GM10266 (cell line): ENCODE data around the gene FAM156A.
"Not testable (repeated sequence)": the region's sequence is repeated elsewhere in the genome, so short reads cannot be mapped to it uniquely, and the experiment has no call there.

Experiments used
- DNase-seq: peaks from one replicate; pipeline ENCODE4 v3.0.0; 2012; ENCODE audit errors: extremely low spot score
- TF ChIP-seq, protein P1 (sequence below): IDR thresholded peaks from 2 replicates; pipeline ENCODE4 v1.5.1; 2012; ENCODE audit warnings: mild to moderate bottlenecking, low read depth; ENCODE audit not compliant: control insufficient read depth, insufficient read depth; ENCODE audit errors: missing control alignments

The FAM156A gene

DNA sequence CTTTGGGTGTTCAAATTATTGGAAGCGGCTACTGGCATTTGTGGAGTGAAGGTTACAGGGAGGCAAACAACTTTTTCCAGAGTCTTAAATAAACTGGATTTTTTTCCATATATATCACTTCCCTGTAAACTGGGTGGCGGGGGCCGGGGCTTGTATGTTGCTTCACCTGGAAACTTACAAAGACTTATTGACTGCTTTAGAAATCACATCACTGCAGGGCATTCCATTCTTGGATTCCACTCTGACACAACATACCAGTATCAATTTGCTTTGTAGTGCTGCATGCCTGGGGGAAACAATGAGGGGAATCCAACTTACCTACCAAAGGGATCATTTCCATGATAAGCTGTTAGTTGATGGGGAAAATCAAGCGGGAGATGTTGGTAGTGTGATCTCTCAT lies 21.7 kb upstream of the FAM156A start:
- TF ChIP-seq, protein P1, sequence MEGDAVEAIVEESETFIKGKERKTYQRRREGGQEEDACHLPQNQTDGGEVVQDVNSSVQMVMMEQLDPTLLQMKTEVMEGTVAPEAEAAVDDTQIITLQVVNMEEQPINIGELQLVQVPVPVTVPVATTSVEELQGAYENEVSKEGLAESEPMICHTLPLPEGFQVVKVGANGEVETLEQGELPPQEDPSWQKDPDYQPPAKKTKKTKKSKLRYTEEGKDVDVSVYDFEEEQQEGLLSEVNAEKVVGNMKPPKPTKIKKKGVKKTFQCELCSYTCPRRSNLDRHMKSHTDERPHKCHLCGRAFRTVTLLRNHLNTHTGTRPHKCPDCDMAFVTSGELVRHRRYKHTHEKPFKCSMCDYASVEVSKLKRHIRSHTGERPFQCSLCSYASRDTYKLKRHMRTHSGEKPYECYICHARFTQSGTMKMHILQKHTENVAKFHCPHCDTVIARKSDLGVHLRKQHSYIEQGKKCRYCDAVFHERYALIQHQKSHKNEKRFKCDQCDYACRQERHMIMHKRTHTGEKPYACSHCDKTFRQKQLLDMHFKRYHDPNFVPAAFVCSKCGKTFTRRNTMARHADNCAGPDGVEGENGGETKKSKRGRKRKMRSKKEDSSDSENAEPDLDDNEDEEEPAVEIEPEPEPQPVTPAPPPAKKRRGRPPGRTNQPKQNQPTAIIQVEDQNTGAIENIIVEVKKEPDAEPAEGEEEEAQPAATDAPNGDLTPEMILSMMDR, result no peak
- no peak for DNase-seq

DNA sequence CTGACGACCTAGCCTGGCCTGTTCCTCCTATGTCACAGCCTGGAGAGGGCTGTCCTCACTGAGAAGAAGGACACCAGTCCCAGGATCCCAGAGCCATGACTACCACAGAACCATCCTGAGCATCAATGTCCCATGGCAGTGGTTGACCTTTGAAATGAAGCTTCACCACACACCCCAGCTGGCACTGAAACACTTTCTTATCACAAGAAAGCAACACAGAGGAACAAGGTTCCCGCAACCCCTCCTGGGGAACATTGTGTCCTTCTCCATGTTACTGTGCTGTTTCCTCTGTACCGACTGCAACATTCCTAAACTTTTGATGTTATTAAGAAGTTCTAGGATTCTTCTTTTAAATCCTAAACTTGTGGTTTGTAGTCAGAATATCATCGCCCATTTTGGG lies 21.2 kb upstream of the FAM156A start:
- no peak for DNase-seq
- TF ChIP-seq, protein P1, result no peak

DNA sequence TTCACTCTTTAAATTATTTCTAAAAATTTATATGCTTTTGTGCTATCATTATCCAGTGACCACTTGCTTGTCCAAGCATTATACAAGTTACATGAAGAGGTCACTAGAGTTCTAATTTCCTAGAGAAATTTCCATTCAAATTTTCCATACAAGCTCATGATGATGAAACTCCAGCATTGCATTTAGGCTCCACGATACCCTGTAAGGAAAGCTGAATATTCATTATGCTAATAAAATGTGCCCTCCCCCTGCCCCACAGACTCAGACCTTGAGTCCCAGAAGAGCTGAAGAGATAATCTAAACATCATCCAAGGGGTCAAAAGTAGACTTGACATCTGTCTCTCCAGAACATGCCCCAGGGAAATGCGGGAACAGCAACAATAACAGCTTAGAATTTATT lies 19.6 kb upstream of the FAM156A start:
- no peak for DNase-seq
- TF ChIP-seq, protein P1, result no peak

DNA sequence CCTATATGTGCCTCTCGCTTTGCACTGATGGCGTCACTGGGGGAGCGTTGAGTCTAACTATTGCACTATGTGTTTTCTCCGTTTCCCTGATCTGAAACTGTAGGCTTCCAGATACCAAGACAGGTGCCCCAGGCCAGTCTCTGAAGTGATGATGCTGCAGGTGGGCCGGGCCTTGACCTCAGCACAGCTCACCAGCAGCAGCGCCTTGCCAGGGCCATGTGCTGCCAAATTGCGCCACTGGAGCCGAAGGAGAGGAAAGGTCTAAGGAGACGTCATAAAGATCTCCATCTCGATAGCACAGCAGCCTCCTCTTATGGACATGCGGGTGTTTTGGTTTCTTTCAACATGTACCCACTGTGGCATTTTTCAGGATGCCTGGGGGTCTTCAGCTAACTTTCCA lies 17.3 kb upstream of the FAM156A start:
- not testable (repeated sequence) for DNase-seq

DNA sequence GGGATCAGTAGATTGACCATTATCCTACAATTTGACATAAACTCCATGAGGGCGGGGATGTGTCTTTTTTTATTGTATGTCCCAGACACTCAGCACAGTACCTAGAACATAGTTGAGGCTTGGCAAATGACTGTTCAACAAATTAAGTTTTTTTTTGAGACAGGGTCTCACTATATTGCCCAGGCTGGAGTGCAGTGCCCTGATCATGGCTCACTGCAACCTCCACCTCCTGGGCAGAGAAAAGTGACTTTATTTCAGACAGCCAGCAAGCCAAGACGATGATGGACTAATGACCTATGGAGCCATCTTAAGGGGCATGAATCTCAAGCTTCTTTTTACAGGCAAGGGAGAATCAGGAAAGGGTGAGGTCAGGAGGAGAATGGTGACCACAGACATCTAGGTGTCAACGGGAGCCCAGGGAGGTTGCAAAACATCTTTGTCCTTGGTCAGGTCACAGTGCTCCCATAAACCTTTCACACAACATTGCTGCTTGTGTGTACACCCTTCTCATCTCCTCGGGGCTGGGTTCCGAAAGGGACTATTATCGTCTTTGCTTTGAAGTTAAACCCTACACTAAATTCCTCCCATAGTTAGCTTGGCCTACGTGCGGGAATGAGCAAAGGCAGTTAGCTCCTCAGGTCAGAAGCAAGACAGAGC lies 16.1 kb upstream of the FAM156A start:
- not testable (repeated sequence) for DNase-seq

DNA sequence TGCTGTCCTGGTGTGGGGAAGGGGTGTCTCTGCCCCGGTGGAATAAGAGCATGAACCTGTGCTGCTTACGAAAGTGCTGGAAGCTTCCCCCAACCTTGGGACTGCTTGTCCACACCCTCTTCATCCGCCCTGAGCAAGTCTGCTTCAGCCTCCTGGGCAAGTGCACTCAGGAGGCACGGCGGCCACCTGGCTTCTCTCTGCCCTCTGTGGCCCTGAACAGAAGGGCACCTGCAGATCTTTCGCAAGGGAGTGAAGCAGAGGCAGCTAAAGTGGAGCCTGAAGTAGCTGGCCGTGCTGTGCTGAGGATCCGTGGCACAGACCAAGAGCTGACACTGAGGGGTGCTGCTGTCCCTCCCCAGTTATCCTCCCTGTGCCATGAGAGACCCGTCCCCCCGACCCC lies 9.6 kb upstream of the FAM156A start:
- DNase-seq, result not testable (repeated sequence)

DNA sequence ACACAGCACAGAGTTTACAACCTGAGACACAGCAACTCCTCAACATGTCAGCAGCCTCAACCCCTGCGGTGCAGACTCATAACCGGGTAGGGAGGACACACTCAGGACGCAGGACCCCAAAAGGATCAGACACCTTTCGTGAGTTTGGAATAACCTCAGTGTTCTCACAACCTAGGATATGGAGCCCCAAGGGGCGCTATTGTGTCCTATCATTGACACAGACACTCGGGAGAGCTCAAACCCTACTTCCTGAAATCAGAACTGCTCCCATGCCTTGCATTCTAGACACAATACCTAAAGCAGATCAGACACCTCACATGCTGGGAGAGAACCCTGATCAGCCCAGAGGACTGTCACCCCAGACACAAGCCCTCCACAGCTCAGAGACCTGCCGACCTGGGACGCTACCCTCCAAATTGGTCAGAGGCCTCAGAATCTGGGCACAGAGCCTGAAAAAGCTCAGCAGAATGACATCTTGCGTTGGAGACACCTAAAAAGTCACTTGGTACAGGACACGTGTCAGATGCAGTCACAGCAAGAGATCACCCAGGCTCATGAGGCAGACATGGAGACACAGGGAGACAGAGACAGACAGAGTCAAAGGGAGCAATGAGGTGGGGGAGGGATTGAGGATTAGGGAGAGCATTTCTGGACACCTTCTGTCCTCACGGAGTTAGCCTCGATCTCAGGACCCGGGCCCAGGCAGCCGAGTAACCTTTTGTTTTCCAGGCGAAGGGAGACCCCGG lies 8.8 kb upstream of the FAM156A start:
- not testable (repeated sequence) for DNase-seq

DNA sequence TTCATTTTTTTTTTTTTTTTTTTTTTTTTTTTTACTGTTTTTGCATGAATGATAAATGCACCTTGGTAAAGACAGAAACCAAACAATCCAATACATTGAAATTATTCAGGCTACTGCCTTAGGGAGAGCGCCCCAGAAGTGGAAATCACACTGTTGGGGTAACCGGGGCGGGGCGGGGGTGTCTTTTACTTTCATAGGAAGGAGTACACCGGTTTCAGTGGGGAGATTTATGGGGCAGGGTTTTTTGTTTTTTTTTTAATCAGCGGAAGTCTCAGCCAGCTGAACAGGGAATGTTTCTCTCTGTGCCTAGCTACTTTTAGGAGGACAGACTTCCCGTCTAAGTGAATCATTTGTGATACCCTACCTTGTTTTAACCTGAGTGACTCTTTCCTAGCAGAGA lies 643 bp upstream of the FAM156A start:
- DNase-seq, result not testable (repeated sequence)

DNA sequence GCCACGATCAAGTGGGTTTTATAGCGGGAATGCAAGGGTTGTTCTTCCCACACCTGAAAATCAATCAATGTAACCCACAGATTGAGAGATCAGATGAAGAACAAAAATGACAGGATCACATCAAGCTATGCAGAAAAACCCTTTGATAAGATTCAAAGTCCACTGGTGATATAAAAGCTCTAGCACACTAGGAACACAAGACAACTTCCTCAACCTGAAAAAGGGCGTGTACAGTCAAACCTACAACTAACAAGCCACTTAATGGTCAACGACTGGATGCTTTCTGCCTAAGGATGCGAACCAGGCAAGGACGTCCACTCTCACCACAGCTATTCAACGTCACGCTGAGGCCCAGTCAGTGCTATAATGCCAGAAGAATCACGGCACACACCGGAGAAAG lies 8.4 kb downstream of the FAM156A start:
- DNase-seq, result not testable (repeated sequence)

DNA sequence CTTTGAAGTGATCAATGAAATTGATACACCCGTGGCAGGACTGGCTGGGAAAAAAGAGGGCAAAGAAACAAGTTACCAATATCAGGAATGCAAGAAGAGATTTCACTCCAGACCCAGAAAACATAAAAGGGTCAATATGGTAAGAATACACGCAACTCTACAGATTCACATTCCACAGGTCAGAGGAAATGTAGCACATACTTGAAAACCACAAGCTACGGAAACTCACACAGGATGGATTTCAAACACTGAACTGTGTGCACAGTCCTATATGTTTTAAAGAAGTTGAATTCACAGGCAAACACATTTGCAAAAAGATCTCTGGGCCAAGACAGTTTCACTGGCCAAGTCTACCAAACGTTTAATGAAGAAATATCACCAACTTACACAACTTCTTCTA lies 9.0 kb downstream of the FAM156A start:
- not testable (repeated sequence) for DNase-seq

DNA sequence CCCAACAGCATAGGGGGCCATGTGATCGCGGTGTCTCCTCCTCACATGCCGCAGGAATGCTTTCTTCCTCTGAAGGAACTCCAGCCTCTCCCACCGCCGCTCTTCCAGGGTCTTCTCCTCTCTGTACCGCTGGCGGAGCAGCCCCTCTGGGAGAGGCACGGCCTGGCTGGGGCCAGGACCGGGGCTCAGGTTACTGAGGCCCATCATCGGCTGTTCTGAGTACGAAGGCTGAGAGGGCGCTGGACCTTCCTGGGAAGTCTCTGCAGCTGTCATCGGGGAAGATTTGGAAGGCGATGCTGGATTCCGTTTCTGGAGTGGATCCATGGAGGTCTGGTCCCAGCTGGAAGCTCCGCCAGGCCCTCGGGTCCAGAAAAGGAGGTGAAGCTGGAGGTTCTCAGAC lies 10.1 kb downstream of the FAM156A start:
- not testable (repeated sequence) for DNase-seq

DNA sequence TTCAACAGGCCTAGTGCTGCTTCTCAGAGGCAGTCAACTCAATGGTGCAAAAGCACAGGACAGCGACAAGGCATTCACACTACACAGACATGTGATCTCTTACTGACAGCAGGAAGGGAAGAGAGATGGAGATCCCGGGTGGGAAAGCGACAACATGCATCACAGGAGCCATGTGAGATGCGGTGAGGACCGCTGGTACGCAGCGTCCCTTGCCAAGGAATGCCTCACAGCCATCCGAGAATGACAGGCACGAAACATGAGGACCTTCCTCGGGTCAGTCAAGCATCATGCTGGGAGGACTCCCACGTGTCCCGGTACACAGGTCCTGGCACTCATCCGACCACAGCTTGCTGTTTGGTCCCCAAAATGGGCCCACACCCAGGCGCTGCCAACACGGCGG lies 10.8 kb downstream of the FAM156A start:
- DNase-seq, result not testable (repeated sequence)

DNA sequence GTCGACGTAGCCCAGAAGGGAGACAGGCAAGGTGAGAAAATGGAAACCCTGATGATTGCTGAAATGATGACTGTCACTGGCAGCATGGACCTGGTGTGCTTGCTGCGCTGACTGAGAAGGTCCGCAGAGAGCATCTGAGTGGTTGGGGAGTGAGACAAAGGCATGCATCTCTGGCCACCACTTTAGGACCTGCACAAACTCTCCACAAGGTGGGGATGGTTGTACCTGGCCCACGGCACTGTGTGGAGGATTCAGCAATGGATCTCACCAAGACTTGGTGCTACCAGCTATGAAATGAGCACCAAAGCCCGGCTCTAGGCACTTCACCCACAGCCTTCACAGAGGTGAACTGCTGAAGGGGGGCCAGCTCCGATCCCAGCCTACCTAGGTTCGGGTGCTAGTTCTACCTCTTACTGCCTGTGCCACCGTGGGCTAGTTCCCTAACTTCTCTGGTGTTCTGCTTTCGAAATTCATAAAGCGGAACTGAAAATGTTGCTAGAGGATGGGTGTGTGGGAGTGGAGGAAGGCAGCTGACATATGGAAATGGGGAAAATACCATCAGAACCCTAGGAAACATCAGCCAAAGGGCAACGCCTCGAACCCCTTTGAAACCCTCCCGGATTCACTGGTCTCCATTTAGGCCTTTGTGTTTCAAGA lies 12.4 kb downstream of the FAM156A start:
- DNase-seq, result not testable (repeated sequence)

DNA sequence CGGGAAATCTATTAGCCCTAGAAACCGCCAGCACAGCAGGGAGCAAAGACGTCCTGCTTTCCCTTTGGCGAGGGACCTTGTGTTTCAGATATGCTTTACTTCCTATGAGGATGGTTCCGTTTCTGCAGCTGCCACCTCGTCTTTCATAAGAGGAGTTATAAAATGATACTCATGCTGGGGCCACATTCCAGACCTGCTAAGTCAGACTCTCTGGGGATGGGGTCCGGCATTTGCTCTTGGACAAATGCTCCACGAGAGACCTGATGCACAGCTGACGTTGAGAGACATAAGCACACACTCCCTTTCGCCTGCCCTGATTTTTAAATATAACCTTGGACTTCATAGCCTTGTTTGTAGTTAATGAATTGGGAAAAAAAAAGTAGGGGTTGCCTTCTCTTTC lies 16.6 kb downstream of the FAM156A start:
- DNase-seq, result not testable (repeated sequence)

DNA sequence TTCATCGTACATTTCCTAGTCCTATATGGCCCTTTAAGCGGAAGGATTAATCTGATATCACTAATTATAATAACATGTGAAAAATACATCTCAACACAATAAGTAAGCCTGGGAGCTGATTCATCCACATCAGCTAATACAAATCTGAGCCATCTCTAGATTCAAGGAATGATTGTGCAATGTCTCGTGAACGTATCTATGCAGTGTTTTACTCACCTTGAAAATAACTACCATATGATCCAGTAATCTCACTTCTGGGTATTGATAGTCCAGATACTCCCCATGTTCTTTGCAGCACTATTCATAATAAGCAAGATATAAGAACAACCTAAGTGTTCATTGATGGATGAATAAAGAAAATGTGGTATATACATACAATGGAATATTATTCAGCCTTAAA lies 17.6 kb downstream of the FAM156A start:
- DNase-seq, result not testable (repeated sequence)

DNA sequence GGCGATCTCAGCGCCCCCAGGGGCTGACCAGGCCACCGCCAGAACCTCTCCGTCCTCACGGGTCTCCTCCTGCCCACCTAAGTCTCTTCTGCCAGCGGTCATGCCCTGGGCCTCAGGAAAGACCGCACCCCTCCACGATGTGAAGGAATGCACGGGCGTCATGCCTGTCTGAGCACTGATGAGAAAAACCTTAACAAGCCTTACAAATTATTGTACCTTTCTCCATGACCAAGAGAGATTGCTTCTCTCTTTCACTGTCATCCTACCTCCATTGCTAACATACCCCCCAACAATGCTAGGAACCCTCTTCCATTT lies 22.9 kb downstream of the FAM156A start:
- not testable (repeated sequence) for DNase-seq
